SJSA1 (cell line): Measurements from ENCODE around the gene TP73. TPM values are rescaled to one million over a fixed set of nuclear protein-coding genes. Genes with fewer than 3 reads are reported as not detected.
"Not testable (repeated sequence)": the region's sequence is repeated elsewhere in the genome, so short reads cannot be mapped to it uniquely, and the experiment has no call there.

ENCODE experiments used
- DNase-seq, 2 experiments: peaks; one replicate each; pipeline ENCODE4 v3.0.0-alpha.2; 2015 to 2020; ENCODE audit warnings: low spot score in 2 of 2, low read depth in 1 of 2
- H3K27ac ChIP-seq: fragments of 250-450 bp; sonication (Bioruptor Pico); 2 replicates; pipeline ENCODE4 v1.5.1; 2020; ENCODE audit warnings: mild to moderate bottlenecking, moderate library complexity
- H3K27me3 ChIP-seq: fragments of 250-450 bp; sonication (Bioruptor Pico); replicated peaks from 2 replicates; pipeline ENCODE4 v1.5.1; 2020; ENCODE audit warnings: mild to moderate bottlenecking, moderate library complexity
- H3K36me3 ChIP-seq: fragments of 250-450 bp; sonication (Bioruptor Pico); 2 replicates; pipeline ENCODE4 v1.5.1; 2020; ENCODE audit warnings: mild to moderate bottlenecking
- H3K4me1 ChIP-seq: fragments of 250-450 bp; sonication (Bioruptor Pico); replicated peaks from 2 replicates; pipeline ENCODE4 v1.6.1; 2021; ENCODE audit warnings: mild to moderate bottlenecking
- H3K4me3 ChIP-seq: fragments of 250-450 bp; sonication (Bioruptor Pico); 2 replicates; pipeline ENCODE4 v1.5.1; 2020; ENCODE audit warnings: mild to moderate bottlenecking
- H3K9me3 ChIP-seq: fragments of 250-450 bp; sonication (Bioruptor Pico); replicated peaks from 2 replicates; pipeline ENCODE4 v1.5.1; 2020; ENCODE audit warnings: mild to moderate bottlenecking
- total RNA-seq: library from RNA; depleted of rRNA; stranded (reverse); fragments of >200 nt; shearing (Covaris generic); gene quantifications from 2 replicates; pipeline ENCODE4 v1.2.3, GENCODE V29; 2014

TP73 gene
- total RNA-seq, 1 experiment from 2014 or later, result 3.4 TPM

DNA sequence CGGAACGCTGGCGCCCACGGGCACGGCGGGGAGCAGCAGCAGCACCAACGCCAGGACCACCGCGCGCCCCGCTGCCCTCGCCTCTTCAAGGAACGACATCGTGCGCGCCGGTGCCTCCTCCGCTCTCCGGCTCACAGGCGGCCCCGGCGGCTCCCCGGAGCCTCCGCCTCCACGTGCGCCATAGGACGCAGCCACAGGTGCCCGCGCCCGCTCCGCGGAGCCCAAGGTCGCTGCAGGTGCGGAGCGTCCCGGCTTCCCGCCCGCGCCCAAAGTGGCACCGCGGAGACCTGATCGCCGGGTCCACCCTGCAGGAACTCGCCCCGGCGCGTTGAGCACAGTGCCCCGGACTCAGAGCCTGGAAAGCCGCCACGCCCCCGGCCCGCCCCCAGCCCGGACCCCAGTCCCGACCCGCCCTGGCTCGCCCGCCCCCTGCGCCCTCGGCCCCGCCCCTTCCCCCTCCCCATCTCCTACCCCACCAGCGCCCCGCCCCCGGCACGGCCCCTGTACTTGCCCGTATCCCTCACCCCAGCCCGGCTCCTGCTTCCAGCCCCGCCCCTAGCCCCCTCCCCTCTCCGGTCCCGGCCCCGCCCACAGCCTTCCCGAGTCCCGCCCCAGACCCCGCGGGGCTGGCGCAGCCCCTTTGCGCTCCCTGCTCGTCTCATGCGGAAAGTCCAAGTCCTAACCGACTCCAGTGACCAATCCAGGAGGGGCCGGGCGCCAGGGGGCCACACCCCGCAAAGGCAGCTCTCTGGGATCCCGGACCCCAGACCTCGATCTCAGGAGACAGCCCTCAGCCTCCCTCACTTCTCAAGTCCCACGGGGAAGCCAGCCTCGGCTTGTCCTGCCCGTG is 40.9 kb upstream of the TP73 start, which contains the start of gene MEGF6:
MEGF6 (minus strand) TSS at position 339 of the 850 bp plus-strand sequence; CDS start at position 99, 240 bp downstream.
- H3K36me3 ChIP-seq, result no peaks in the 10 kb centered on the region
- no peak for DNase-seq
- peaks cover 51% of the 10 kb centered on the region for H3K27me3 ChIP-seq
- no peak within 1 kb of the TSS for H3K4me3 ChIP-seq
- H3K9me3 ChIP-seq, result no peaks in the 10 kb centered on the region
- no peaks in the 10 kb centered on the region for H3K4me1 ChIP-seq
- no peak within 1 kb of the TSS for H3K27ac ChIP-seq

- no peaks in the 10 kb centered on the region for H3K4me1 ChIP-seq
- H3K27me3 ChIP-seq, result peaks cover 51% of the 10 kb centered on the region
- H3K36me3 ChIP-seq, result no peaks in the 10 kb centered on the region
- H3K4me3 ChIP-seq, result no peak overlapping the region
- no peak for DNase-seq
- no peak overlapping the region for H3K27ac ChIP-seq
- H3K9me3 ChIP-seq, result no peaks in the 10 kb centered on the region
Observed at GRCh38 chr1:3612123-3612522, 40.2 kb upstream of the TP73 start.

DNA sequence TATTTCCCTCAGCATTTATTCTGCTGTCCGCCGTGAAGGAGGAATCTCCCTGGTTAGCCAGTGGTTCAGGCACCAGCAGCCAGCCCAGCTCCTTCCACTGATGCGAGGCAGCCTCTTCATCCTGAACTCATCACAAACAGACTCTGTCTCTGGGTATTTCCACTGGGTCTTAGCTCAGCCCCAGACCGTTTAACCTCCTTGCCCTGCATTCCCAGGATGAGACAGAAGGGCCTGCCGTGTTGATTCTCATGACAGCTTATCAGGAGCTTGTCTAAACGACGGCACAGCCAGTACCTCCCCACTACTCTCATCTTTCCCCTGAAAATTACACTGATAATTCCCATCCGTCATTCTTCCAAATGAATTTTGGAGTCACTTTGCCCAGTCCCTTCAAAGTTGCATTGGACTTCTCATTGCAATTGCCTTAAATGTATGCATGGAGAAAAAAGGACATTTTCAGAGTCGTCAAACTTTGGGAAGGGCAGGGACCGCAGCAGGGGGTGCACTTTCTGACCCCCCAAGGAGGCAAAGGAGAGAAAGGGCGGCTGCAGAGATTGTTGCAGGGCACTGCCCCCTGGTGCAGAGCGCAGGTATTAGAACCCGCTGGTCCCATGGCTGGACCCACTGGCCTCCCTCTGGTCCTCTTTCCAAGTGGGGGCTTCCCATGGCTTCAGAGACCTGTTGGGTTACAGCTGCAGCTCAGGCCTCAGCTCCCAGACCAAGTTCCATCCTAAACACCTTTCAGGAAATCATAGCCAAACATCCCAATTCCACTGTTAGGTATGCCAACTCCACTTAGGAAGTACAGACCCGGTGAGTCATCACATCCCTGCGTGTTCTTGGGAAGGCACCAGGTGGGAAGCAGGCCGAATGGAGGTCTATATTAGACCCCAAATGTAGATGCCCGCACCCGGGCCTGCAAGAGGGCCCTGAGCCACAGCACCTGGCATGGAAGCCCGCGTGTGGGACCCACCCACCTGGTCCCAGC is 37.3 kb upstream of the TP73 start:
- Histone ChIP-seq H3K4me3 (no peak overlapping the region), H3K36me3 (no peaks in the 10 kb centered on the region), H3K9me3 (no peaks in the 10 kb centered on the region), H3K4me1 (no peaks in the 10 kb centered on the region), H3K27me3 (peaks cover 38% of the 10 kb centered on the region), H3K27ac (no peak overlapping the region)
- no peak for DNase-seq

- no peak overlapping the region for H3K27ac ChIP-seq
- DNase-seq, result no peak
- H3K27me3 ChIP-seq, result peaks cover 23% of the 10 kb centered on the region
- H3K4me1 ChIP-seq, result no peaks in the 10 kb centered on the region
- H3K9me3 ChIP-seq, result no peaks in the 10 kb centered on the region
- H3K36me3 ChIP-seq, result no peaks in the 10 kb centered on the region
- H3K4me3 ChIP-seq, result no peak overlapping the region
Observed at GRCh38 chr1:3616861-3617260, 35.5 kb upstream of the TP73 start.

DNA sequence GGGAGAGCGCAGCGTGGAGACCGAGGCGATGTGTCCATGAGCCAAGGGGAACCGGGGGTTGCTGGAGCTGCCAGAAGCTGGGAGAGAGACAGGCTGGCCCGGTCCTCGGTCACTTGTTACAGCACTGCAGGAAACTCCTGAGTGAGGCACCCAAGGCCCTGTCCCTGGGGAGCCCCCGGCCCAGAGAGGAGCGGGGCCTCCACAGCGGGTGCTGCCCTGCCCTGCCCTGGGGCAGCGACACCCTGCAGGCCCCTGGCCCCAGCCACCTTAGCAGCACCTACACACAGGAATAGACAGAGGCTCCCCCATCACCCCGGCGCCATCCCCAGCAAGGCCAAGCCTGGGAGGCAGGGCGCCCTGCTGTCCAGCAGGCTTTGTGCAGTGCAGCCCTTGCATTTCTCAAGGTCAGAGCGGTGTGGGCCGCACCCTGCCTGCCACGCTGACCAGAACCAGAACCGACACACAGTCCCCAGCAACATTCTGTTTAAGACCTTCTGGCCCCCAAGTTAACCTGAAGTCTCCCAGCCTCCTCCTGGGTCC is 34.4 kb upstream of the TP73 start:
- DNase-seq, result no peak
- Histone ChIP-seq H3K27me3 (peaks cover 13% of the 10 kb centered on the region), H3K36me3 (no peaks in the 10 kb centered on the region)

DNA sequence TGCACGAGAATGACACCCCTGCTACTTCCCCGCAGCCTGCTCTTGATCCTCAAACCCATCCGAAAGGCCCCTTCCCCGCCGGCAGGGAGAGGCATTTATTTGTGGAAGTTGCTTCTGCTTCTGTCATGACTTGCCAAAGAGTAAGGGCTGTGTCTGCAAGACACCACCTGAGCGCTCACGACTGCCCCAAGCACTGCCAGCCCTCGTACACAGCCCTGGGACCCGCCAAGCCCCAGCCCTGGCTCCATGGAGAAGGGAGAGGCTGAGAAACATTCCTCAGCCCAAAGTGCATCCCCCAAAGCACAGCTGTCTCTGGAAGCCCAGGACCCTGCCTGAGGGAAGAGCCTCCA is 33.8 kb upstream of the TP73 start:
- Histone ChIP-seq H3K27ac (no peak overlapping the region), H3K27me3 (peaks cover 7% of the 10 kb centered on the region; the same call in 1 of the 2 replicates), H3K4me3 (no peak overlapping the region), H3K36me3 (no peaks in the 10 kb centered on the region), H3K9me3 (no peaks in the 10 kb centered on the region), H3K4me1 (no peaks in the 10 kb centered on the region; the same call in 1 of the 2 replicates)
- no peak for DNase-seq

More for the DNA sequence above, 34.4 kb upstream of the TP73 start:
- Histone ChIP-seq H3K4me1 (no peaks in the 10 kb centered on the region), H3K27ac (no peak overlapping the region), H3K9me3 (no peaks in the 10 kb centered on the region), H3K4me3 (no peak overlapping the region)

GRCh38 chr1:3618881-3619671 is 33.2 kb upstream of the TP73 start:
- Histone ChIP-seq H3K4me3 (no peak overlapping the region), H3K9me3 (no peaks in the 10 kb centered on the region), H3K4me1 (peaks cover 6% of the 10 kb centered on the region), H3K36me3 (no peaks in the 10 kb centered on the region; the same call in 1 of the 2 replicates), H3K27ac (no peak overlapping the region), H3K27me3 (0 out of 2 replicates have a peak, but pooled peaks cover 6% of the 10 kb centered on the region)
- DNase-seq, result peak; percentile 61 to 71

DNA sequence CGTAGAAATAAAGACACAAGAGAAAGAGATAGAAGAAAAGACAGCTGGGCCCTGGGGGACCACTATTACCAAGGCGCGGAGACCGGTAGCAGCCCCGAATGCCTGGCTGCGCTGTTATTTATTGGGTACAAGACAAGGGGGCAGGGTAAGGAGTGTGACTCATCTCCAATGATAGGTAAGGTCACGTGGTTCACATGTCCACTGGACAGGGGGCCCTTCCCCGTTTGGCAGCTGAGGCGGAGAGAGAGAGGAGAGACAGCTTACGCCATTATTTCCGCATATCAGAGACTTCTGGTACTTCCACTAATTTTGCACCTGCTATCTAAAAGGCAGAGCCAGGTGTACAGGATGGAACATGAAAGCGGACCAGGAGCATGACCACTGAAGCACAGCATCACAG is 31.6 kb upstream of the TP73 start:
- Histone ChIP-seq H3K9me3 (no peaks in the 10 kb centered on the region), H3K36me3 (peaks cover 4% of the 10 kb centered on the region), H3K27me3 (0 out of 2 replicates have a peak, but pooled peaks cover 1% of the 10 kb centered on the region), H3K4me1 (peaks cover 11% of the 10 kb centered on the region), H3K27ac (no peak overlapping the region), H3K4me3 (no peak overlapping the region)
- DNase-seq, result peak in 1 of 2 experiments; percentile 22

DNA sequence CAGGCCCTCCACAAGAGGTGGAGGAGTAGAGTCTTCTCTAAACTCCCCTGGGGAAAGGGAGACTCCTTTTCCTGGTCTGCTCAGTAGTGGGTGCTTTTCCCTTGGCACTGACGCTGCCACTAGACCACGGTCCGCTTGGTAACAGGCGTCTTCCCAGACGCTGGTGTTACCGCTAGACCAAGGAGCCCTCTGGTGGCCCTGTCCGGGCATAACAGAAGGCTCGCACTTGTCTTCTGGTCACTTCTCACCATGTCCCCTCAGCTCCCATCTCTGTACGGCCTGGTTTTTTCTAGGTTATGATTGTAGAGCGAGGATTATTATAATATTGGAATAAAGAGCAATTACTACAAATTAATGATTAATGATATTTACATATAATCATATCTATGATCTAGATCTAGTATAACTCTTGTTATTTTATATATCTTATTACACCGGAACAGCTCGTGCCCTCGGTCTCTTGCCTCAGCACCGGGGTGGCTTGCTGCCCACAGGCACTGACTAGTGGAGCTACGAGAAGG is 31.1 kb upstream of the TP73 start:
- H3K27ac ChIP-seq, H3K4me3 ChIP-seq, H3K9me3 ChIP-seq, H3K36me3 ChIP-seq, H3K27me3 ChIP-seq: not testable (repeated sequence)
- H3K4me1 ChIP-seq, result peaks cover 14% of the 10 kb centered on the region
- DNase-seq, result peak in 1 of 2 experiments; percentile 40

DNA sequence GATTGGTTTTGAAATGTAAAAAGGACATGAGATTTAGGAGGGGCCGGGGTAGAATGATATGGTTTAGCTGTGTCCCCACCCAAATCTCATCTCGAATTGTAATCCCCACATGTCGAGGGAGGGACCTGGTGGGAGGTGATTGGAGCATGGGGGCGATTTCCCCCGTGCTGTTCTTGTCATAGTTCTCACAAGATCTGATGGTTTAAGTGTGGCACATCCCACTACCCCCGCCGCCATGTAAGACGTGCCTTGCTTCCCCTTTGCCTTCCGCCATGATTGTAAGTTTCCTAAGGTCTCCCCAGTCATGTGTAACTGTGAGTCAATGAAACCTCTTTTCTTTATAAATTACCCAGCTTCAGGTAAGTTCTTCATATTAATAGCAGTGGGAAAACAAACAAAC is 30.2 kb upstream of the TP73 start:
- H3K4me3 ChIP-seq, H3K27me3 ChIP-seq, H3K27ac ChIP-seq, H3K9me3 ChIP-seq, DNase-seq: not testable (repeated sequence)
- Histone ChIP-seq H3K36me3 (peaks cover 14% of the 10 kb centered on the region), H3K4me1 (peaks cover 14% of the 10 kb centered on the region)

DNA sequence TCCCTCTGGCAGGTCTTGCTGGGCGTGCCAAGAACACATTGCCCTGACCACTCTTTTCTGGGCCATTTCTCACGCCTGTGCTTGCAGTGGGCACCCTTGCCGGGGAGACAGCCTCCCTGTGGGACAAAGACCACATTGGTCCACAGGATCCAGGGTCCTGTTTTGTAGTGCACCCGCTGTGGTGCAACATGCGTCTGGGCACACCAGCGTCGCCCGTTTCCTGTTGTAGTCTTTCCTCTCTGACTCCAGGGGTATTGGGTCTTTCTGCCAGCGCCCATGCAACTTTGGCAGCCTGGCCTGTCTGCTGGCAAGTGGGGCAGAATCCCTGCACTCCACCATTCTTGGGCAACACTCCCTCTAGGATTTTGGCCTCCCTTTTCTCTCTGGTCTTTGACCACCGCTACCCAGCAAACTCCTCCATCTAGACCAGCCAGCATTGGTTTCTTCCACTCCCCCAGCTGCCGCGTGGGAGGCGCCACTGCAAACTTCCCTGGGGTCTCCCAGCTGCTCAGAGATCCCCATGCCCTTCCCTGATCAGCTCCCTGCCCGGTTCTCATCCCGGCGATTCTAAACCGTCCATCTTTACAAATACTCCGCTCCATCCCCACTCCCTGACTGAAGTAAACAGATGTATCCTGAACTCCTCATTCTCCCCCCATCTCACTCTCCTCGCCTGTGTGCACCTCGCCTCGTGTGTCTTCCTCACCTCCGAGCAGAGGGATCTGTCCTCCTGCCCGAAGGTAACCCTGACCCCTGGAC is 28.7 kb upstream of the TP73 start:
- H3K27me3 ChIP-seq, result no peaks in the 10 kb centered on the region
- no peaks in the 10 kb centered on the region for H3K9me3 ChIP-seq
- peaks cover 14% of the 10 kb centered on the region for H3K4me1 ChIP-seq
- H3K36me3 ChIP-seq, result peaks cover 29% of the 10 kb centered on the region
- H3K4me3 ChIP-seq, result peak overlapping the region; percentile 85
- DNase-seq, result no peak
- no peak overlapping the region for H3K27ac ChIP-seq
